Upper lobe of right lung (tissue), 1 donor: ENCODE data around the gene FAM163B. TPM values are rescaled to one million over a fixed set of nuclear protein-coding genes. Genes with fewer than 3 reads are reported as not detected.

Experiments used
- ATAC-seq: fragments of 200-7000 bp; cut with Tn5 transposase; one replicate; pipeline ENCODE4 v1.9.1; 2020; ENCODE audit warnings: mild to moderate bottlenecking, moderate library complexity
- DNase-seq: peaks from one replicate; pipeline ENCODE4 v3.0.0-alpha.2; 2020
- H3K27ac ChIP-seq: fragments of 200-600 bp; one replicate; pipeline ENCODE4 v1.8.0; 2022
- H3K27me3 ChIP-seq: fragments of 200-600 bp; one replicate; pipeline ENCODE4 v1.8.0; 2022; ENCODE audit warnings: mild to moderate bottlenecking
- H3K36me3 ChIP-seq: fragments of 200-600 bp; one replicate; pipeline ENCODE4 v1.8.0; 2022
- H3K4me1 ChIP-seq: fragments of 200-600 bp; one replicate; pipeline ENCODE4 v1.8.0; 2022
- H3K4me3 ChIP-seq: fragments of 200-600 bp; one replicate; pipeline ENCODE4 v1.8.0; 2022; ENCODE audit warnings: mild to moderate bottlenecking
- H3K9me3 ChIP-seq: fragments of 200-600 bp; one replicate; pipeline ENCODE4 v1.8.0; 2022
- CTCF ChIP-seq: fragments of 200-600 bp; IDR thresholded peaks from one replicate; pipeline ENCODE4 v1.8.0; 2022; ENCODE audit warnings: antibody characterized with exemption
- intact Hi-C: fragments of 100-400 bp; cut with DNase I; formaldehyde crosslinking; loops from one replicate; pipeline ENCODE4 v1.11.0; 2022
- total RNA-seq: library from RNA; stranded (reverse); fragmentation: NEBNext Ultra II Directional; extraction: Animal tissue kit (Norgen Biotek cat#: 25700); gene quantifications from one replicate; pipeline ENCODE4 v1.2.1, GENCODE V29; 2021
- donor health status: DM: no; HTN: yes; CAD: no; lungs with severe emphysema.

The FAM163B gene
- total RNA-seq, 1 donor from 2014 or later: not detected

- no peaks in the 10 kb centered on the region for H3K36me3 ChIP-seq
- peaks cover 28% of the 10 kb centered on the region for H3K4me1 ChIP-seq
- no peak for DNase-seq
- intact Hi-C loops: no loop called here
- TF ChIP-seq CTCF: no peak
- no peak for ATAC-seq
- H3K9me3 ChIP-seq: no peaks in the 10 kb centered on the region
- no peak overlapping the region for H3K27ac ChIP-seq
- peaks cover 12% of the 10 kb centered on the region for H3K27me3 ChIP-seq
- no peak overlapping the region for H3K4me3 ChIP-seq
These were observed 72.7 kb downstream of the FAM163B start for GRCh38 chr9:133536536-133536935.

- H3K4me3 ChIP-seq: peak overlapping the region; percentile 54
- ATAC-seq (no peak), DNase-seq (no peak)
- no peaks in the 10 kb centered on the region for H3K9me3 ChIP-seq
- no peaks in the 10 kb centered on the region for H3K36me3 ChIP-seq
- H3K27me3 ChIP-seq: peaks cover 12% of the 10 kb centered on the region
- no peak overlapping the region for H3K27ac ChIP-seq
- intact Hi-C loops: no loop called here
- peaks cover 28% of the 10 kb centered on the region for H3K4me1 ChIP-seq
- no peak for TF ChIP-seq CTCF
These were observed 73.1 kb downstream of the FAM163B start for GRCh38 chr9:133536080-133536479.

- ATAC-seq: no peak
- peaks cover 12% of the 10 kb centered on the region for H3K27me3 ChIP-seq
- H3K4me3 ChIP-seq: peak overlapping the region; percentile 54
- H3K9me3 ChIP-seq: no peaks in the 10 kb centered on the region
- no peak overlapping the region for H3K27ac ChIP-seq
- DNase-seq: no peak
- TF ChIP-seq CTCF: no peak
- intact Hi-C loops: no loop called here
- no peaks in the 10 kb centered on the region for H3K36me3 ChIP-seq
- H3K4me1 ChIP-seq: peaks cover 28% of the 10 kb centered on the region
These were observed 73.8 kb downstream of the FAM163B start for GRCh38 chr9:133535306-133535877.

- TF ChIP-seq CTCF: no peak
- H3K4me1 ChIP-seq: peaks cover 25% of the 10 kb centered on the region
- intact Hi-C loops: loop anchor here (5.0 kb wide), 1 partner anchor 193 kb away; no protein-coding TSS in a partner anchor
- peaks cover 12% of the 10 kb centered on the region for H3K27me3 ChIP-seq
- peak within 1 kb of the TSS; percentile 54 for H3K4me3 ChIP-seq
- peak within 1 kb of the TSS; percentile 63 for H3K27ac ChIP-seq
- ATAC-seq (peak; percentile 55), DNase-seq (peak; percentile 80)
- H3K36me3 ChIP-seq: no peaks in the 10 kb centered on the region
- no peaks in the 10 kb centered on the region for H3K9me3 ChIP-seq
These were observed 74.6 kb downstream of the FAM163B start, which contains the start of gene ADAMTSL2 for GRCh38 chr9:133534346-133535291. Gene ADAMTSL2, plus strand, starts transcription at chr9:133534704. Its CDS starts 2,009 bp downstream, at chr9:133536713.

- no peak for DNase-seq
- H3K9me3 ChIP-seq: no peaks in the 10 kb centered on the region
- peaks cover 23% of the 10 kb centered on the region for H3K4me1 ChIP-seq
- H3K36me3 ChIP-seq: no peaks in the 10 kb centered on the region
- TF ChIP-seq CTCF: no peak
- H3K27me3 ChIP-seq: peaks cover 14% of the 10 kb centered on the region
- peak overlapping the region; percentile 54 for H3K4me3 ChIP-seq
- intact Hi-C loops: loop anchor here (5.0 kb wide), 1 partner anchor 193 kb away; no protein-coding TSS in a partner anchor
- peak overlapping the region; percentile 63 for H3K27ac ChIP-seq
- no peak for ATAC-seq
These were observed 75.3 kb downstream of the FAM163B start for GRCh38 chr9:133533857-133534256.
